SU-DHL-6 (cell line): Measurements from ENCODE around the gene NTM.

Experiments used
- CTCF ChIP-seq: fragments of 200-600 bp; sonication (generic); IDR thresholded peaks from one replicate; pipeline ENCODE4 v1.5.1; 2017; ENCODE audit warnings: antibody characterized with exemption, mild to moderate bottlenecking, low read length, moderate library complexity; ENCODE audit not compliant: insufficient read depth, poor library complexity, severe bottlenecking
- EZH2phosphoT487 ChIP-seq: fragments of 200-600 bp; sonication (generic), shearing (Covaris generic); conservative IDR thresholded peaks from 2 replicates; pipeline ENCODE4 v1.6.1; 2018; ENCODE audit warnings: mild to moderate bottlenecking, antibody characterized with exemption, low read length, moderate library complexity, mixed read lengths

- TF ChIP-seq CTCF (no peak), EZH2phosphoT487 (no peak)
Measured at GRCh38 chr11:131600628-131601027, 230.2 kb downstream of the NTM start.
